ENCODE data around the gene MCCC2.

- TF ChIP-seq POLR2AphosphoS5 (IDR thresholded peaks at IDR 0.05) (no peak), CTCF (IDR thresholded peaks at IDR 0.05 in 8 of 11, conservative IDR thresholded peaks at IDR 0.05 in 3 of 11) (no peak)
Observed at GRCh38 chr5:71637133-71637532, 50.0 kb downstream of the MCCC2 start.

Measured in spleen (tissue), 7 donors.